ENCODE results near the gene CCNI. TPM values are rescaled to one million over a fixed set of nuclear protein-coding genes. Genes with fewer than 3 reads are reported as not detected.

The CCNI gene
- total RNA-seq, 4 donors from 2014 or later: 137 to 471 (median 239) TPM

GRCh38 chr4:77074981-77075855 is 571 bp downstream of the CCNI start:
- intact Hi-C loops (cut with DNase I; ENCODE audit: low total_unique reads): no loop called here
- peaks cover 0 to 5% of the 10 kb centered on the region in 2 donors for H3K4me1 ChIP-seq

DNA sequence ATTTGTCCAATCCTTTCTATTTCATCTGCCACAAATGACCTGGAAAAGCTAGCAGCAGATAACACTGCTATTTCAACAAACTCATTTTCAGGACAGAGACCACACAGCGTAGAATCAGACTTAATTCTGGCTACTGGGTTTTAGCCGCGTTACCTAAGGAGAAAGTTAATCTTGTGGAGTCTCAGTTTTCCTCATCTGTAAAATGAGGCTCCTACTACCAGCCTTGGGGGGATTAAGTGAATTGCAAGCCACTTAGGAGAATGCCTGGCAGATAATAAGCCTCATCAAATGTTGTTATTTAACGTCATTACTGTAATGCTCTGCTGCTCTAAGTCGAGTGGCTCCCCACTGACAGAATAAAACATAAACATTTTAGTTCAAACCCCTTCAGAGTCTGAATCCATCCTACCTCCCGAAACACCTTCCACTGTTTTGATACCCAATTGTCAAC is 1.4 kb downstream of the CCNI start:
- no peak for TF ChIP-seq POLR2A (IDR thresholded peaks at IDR 0.05)
- no peak for TF ChIP-seq CTCF (IDR thresholded peaks at IDR 0.05)
- Histone ChIP-seq H3K27ac (peak overlapping the region; percentile 99 to 100), H3K27me3 (no peaks in the 10 kb centered on the region), H3K4me1 (peaks cover 0 to 5% of the 10 kb centered on the region in 2 donors), H3K4me3 (peak overlapping the region; percentile 78 to 95), H3K9me3 (no peaks in the 10 kb centered on the region), H3K36me3 (no peaks in the 10 kb centered on the region)
- intact Hi-C loops (cut with DNase I; ENCODE audit: low total_unique reads): no loop called here
- DNase-seq: no peak

More at GRCh38 chr4:77074981-77075855, 571 bp downstream of the CCNI start:
- peak; percentile 70 to 76 for DNase-seq
- no peaks in the 10 kb centered on the region for H3K27me3 ChIP-seq
- no peaks in the 10 kb centered on the region for H3K36me3 ChIP-seq
- H3K4me3 ChIP-seq: peak overlapping the region; percentile 78 to 95
- H3K9me3 ChIP-seq: no peaks in the 10 kb centered on the region
- peak overlapping the region; percentile 99 to 100 for H3K27ac ChIP-seq
- TF ChIP-seq POLR2A (IDR thresholded peaks at IDR 0.05) (peak in 1 of 2 donors; percentile 56), CTCF (IDR thresholded peaks at IDR 0.05) (no peak)

DNA sequence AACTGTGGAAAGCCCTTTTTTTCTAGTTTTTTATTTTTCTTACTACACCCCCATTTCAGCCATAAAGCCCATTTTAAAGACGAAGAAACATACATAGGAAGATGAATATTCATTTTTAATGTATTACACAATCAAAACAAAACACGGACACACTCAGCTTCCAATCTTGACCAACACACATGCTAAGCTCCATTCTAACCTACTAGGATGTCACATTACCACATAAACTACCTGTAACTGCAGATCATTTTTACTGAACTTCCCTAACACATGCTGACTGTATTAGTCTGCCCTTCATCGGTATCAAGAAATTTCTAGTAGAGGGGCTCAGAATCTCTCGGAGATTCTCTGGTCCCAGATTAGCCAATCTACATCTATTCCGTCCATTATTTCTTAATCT is 1.8 kb downstream of the CCNI start:
- intact Hi-C loops (cut with DNase I; ENCODE audit: low total_unique reads): no loop called here
- peaks cover 0 to 5% of the 10 kb centered on the region in 2 donors for H3K4me1 ChIP-seq

DNA sequence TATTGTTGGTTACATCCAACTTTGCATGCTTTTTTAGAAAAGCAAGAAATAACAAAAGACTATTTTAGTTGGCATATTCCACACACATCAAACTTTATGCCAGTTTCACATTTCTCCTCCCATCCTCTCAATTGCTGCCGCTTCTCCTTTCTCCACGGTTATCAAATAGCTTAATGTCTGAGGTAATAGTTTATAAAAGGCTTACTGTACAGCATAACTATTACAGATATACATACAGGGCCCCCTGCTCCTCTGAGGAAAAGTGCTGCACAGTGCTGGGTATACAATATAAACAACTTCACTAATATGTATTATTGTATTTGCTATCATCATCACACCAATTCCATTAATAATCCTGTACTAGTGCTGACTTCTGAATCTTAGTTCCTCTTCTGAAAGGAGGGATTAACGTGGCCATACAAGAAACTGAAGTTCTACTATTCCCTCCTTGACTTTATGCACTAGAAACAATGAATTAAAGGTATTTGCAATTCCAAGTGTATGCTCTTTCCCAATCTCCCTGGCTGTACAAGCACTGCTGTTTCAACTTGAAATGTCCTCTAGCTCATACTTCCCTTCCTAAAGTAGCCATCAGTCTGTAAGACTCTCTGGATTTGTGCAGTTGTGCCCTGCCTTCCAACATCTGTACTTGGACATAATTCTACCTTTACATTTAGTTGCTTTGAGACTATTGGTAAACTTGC is 2.5 kb downstream of the CCNI start:
- DNase-seq: no peak

More for the DNA sequence above, 1.8 kb downstream of the CCNI start:
- H3K9me3 ChIP-seq: no peaks in the 10 kb centered on the region
- no peak for TF ChIP-seq CTCF (IDR thresholded peaks at IDR 0.05)
- no peak for TF ChIP-seq POLR2A (IDR thresholded peaks at IDR 0.05)
- no peaks in the 10 kb centered on the region for H3K36me3 ChIP-seq
- H3K27me3 ChIP-seq: no peaks in the 10 kb centered on the region
- no peak for DNase-seq
- peak overlapping the region; percentile 78 to 95 for H3K4me3 ChIP-seq
- H3K27ac ChIP-seq: peak overlapping the region; percentile 99 to 100

More for the DNA sequence above, 2.5 kb downstream of the CCNI start:
- Histone ChIP-seq H3K27ac (peak overlapping the region; percentile 99 to 100), H3K36me3 (no peaks in the 10 kb centered on the region), H3K27me3 (no peaks in the 10 kb centered on the region), H3K9me3 (no peaks in the 10 kb centered on the region), H3K4me1 (no peaks in the 10 kb centered on the region), H3K4me3 (peak overlapping the region; percentile 8 to 95)
- TF ChIP-seq POLR2A (IDR thresholded peaks at IDR 0.05) (no peak), CTCF (IDR thresholded peaks at IDR 0.05) (no peak)
- intact Hi-C loops (cut with DNase I; ENCODE audit: low total_unique reads): no loop called here
